GM18519 (cell line): ENCODE data around the gene CMTM3.
A peak's percentile ranks its signal among the peaks of the same experiment; 100 is the strongest.
"Not testable (repeated sequence)": the region's sequence is repeated elsewhere in the genome, so short reads cannot be mapped to it uniquely, and the experiment has no call there.

Source experiments
- ATAC-seq: cut with Tn5 transposase; IDR thresholded peaks from one replicate; pipeline ENCODE4 v1.9.1; 2021; ENCODE audit warnings: mild to moderate bottlenecking, moderate library complexity; ENCODE audit not compliant: unreplicated experiment, low FRiP score

CMTM3 gene

GRCh38 chr16:66604376-66605176 lies at the start of gene CMTM3:
Gene CMTM3 (plus strand): TSS chr16:66604704. CDS start chr16:66604806, 102 bp downstream.
- peak; percentile 43 for ATAC-seq

- ATAC-seq = no peak
Measured at GRCh38 chr16:66560107-66560506, 44.4 kb upstream of the CMTM3 start.

- ATAC-seq = no peak
Measured at GRCh38 chr16:66561381-66562080, 43.0 kb upstream of the CMTM3 start.

GRCh38 chr16:66562409-66562808 lies 42.1 kb upstream of the CMTM3 start:
- no peak for ATAC-seq

GRCh38 chr16:66562986-66563385 lies 41.5 kb upstream of the CMTM3 start:
- no peak for ATAC-seq

GRCh38 chr16:66563574-66564334 lies 40.8 kb upstream of the CMTM3 start:
- no peak for ATAC-seq

GRCh38 chr16:66566051-66566901 lies 38.2 kb upstream of the CMTM3 start, which contains the start of gene CMTM1:
Gene CMTM1 (plus strand): TSS chr16:66566439. CDS start chr16:66566514, 75 bp downstream.
- no peak for ATAC-seq

- ATAC-seq = not testable (repeated sequence)
Measured at GRCh38 chr16:66567270-66567669, 37.2 kb upstream of the CMTM3 start.

- no peak for ATAC-seq
Measured at GRCh38 chr16:66568355-66568754, 36.1 kb upstream of the CMTM3 start.

- no peak for ATAC-seq
Measured at GRCh38 chr16:66569131-66569530, 35.4 kb upstream of the CMTM3 start.

GRCh38 chr16:66569827-66570405 lies 34.6 kb upstream of the CMTM3 start:
- ATAC-seq = no peak

GRCh38 chr16:66572356-66572755 lies 32.1 kb upstream of the CMTM3 start:
- no peak for ATAC-seq

GRCh38 chr16:66574081-66574480 lies 30.4 kb upstream of the CMTM3 start:
- no peak for ATAC-seq

- no peak for ATAC-seq
Measured at GRCh38 chr16:66574531-66574930, 30.0 kb upstream of the CMTM3 start.

GRCh38 chr16:66575060-66575459 lies 29.4 kb upstream of the CMTM3 start:
- ATAC-seq = no peak

GRCh38 chr16:66576296-66576695 lies 28.2 kb upstream of the CMTM3 start:
- ATAC-seq = no peak

- ATAC-seq = no peak
Measured at GRCh38 chr16:66578651-66579531, 25.6 kb upstream of the CMTM3 start, which contains the start of gene CMTM2. Gene CMTM2 (plus strand): TSS chr16:66579463. CDS start chr16:66579608, 145 bp downstream.

- ATAC-seq = no peak
Measured at GRCh38 chr16:66580605-66581209, 23.8 kb upstream of the CMTM3 start.
